Naive B cell (primary cell): ENCODE measurements around the gene SCGN. TPM values are rescaled to one million over a fixed set of nuclear protein-coding genes. Genes with fewer than 3 reads are reported as not detected.
A peak's percentile ranks its signal among the peaks of the same experiment; 100 is the strongest.

Source experiments
- ATAC-seq, 2 donors: fragments of 150-1000 bp; cut with Tn5 transposase; 2 replicates each; pipeline ENCODE4 v1.10.0; 2021; ENCODE audit warnings: low read depth in 2 of 2, mild to moderate bottlenecking in 2 of 2, moderate library complexity in 2 of 2
- DNase-seq: peaks from one replicate; pipeline ENCODE4 v3.0.0; 2022
- H3K27ac Mint-ChIP-seq, 6 donors: one replicate each; pipeline ENCODE4 v1.8.0; 2020 to 2022; ENCODE audit warnings: mild to moderate bottlenecking in 6 of 6, mixed read lengths in 6 of 6, moderate library complexity in 5 of 6, inconsistent platforms in 2 of 6
- H3K27me3 Mint-ChIP-seq, 3 donors: one replicate each; pipeline ENCODE4 v1.8.0; 2021 to 2022; ENCODE audit warnings: mixed read lengths in 3 of 3, mild to moderate bottlenecking in 1 of 3
- H3K36me3 Mint-ChIP-seq, 2 donors: one replicate each; pipeline ENCODE4 v1.8.0; 2020 to 2022; ENCODE audit warnings: mixed read lengths in 2 of 2, inconsistent platforms in 1 of 2, mild to moderate bottlenecking in 1 of 2
- H3K4me1 Mint-ChIP-seq, 3 donors: one replicate each; pipeline ENCODE4 v1.8.0; 2020 to 2022; ENCODE audit warnings: mixed read lengths in 3 of 3, inconsistent platforms in 1 of 3, mild to moderate bottlenecking in 1 of 3, moderate library complexity in 1 of 3
- H3K4me3 Mint-ChIP-seq, 8 donors: one replicate each; pipeline ENCODE4 v1.8.0; 2020 to 2022; ENCODE audit warnings: mild to moderate bottlenecking in 8 of 8, mixed read lengths in 8 of 8, moderate library complexity in 8 of 8, inconsistent platforms in 2 of 8
- H3K9me3 Mint-ChIP-seq, 7 donors: one replicate each; pipeline ENCODE4 v1.8.0; 2020 to 2022; ENCODE audit warnings: mixed read lengths in 7 of 7, mild to moderate bottlenecking in 5 of 7, inconsistent platforms in 2 of 7, moderate library complexity in 1 of 7
- polyA plus RNA-seq, 6 donors: library from polyadenylated mRNA; unstranded; fragments of 300-500 nt; fragmentation: Illumina TruSeq; gene quantifications; one replicate each; pipeline ENCODE4 v1.2.3, GENCODE V29; 2021; ENCODE audit warnings: low read depth in 6 of 6

Gene SCGN
- polyA plus RNA-seq, 6 donors from 2014 or later = not detected

GRCh38 chr6:25627001-25627400, 25.0 kb upstream of the SCGN start:
- Mint-ChIP-seq H3K36me3 (no peaks in the 10 kb centered on the region), H3K9me3 (peaks cover 0 to 1% (median 0%) of the 10 kb centered on the region in 7 donors), H3K27me3 (peaks cover 10 to 39% (median 32%) of the 10 kb centered on the region in 3 donors), H3K4me3 (no peak overlapping the region), H3K27ac (no peak overlapping the region), H3K4me1 (no peaks in the 10 kb centered on the region)
- ATAC-seq = no peak
- no peak for DNase-seq

GRCh38 chr6:25628471-25629197, 23.4 kb upstream of the SCGN start:
- no peak overlapping the region for H3K27ac Mint-ChIP-seq
- H3K4me1 Mint-ChIP-seq = no peaks in the 10 kb centered on the region
- no peak overlapping the region for H3K4me3 Mint-ChIP-seq
- H3K36me3 Mint-ChIP-seq = no peaks in the 10 kb centered on the region
- DNase-seq (no peak), ATAC-seq (no peak)
- H3K27me3 Mint-ChIP-seq = peaks cover 14 to 40% (median 39%) of the 10 kb centered on the region in 3 donors
- peaks cover 0 to 4% (median 0%) of the 10 kb centered on the region in 7 donors for H3K9me3 Mint-ChIP-seq

GRCh38 chr6:25629198-25629576, 22.8 kb upstream of the SCGN start:
- peak overlapping the region in 3 of 6 donors; percentile 42 to 66 (median 62) for H3K27ac Mint-ChIP-seq
- no peaks in the 10 kb centered on the region for H3K4me1 Mint-ChIP-seq
- H3K9me3 Mint-ChIP-seq = peaks cover 0 to 4% (median 0%) of the 10 kb centered on the region in 7 donors
- H3K27me3 Mint-ChIP-seq = peaks cover 14 to 43% (median 42%) of the 10 kb centered on the region in 3 donors
- peak overlapping the region in 1 of 8 donors; percentile 3 for H3K4me3 Mint-ChIP-seq
- ATAC-seq (no peak), DNase-seq (no peak)
- no peaks in the 10 kb centered on the region for H3K36me3 Mint-ChIP-seq

- no peak for ATAC-seq
- Mint-ChIP-seq H3K27ac (no peak overlapping the region), H3K9me3 (peaks cover 0 to 4% (median 0%) of the 10 kb centered on the region in 7 donors), H3K27me3 (peaks cover 19 to 54% (median 53%) of the 10 kb centered on the region in 3 donors), H3K36me3 (no peaks in the 10 kb centered on the region), H3K4me3 (no peak overlapping the region), H3K4me1 (no peaks in the 10 kb centered on the region)
- no peak for DNase-seq
Measured at GRCh38 chr6:25630508-25631278, 21.3 kb upstream of the SCGN start.

- H3K9me3 Mint-ChIP-seq = peaks cover 0 to 5% (median 3%) of the 10 kb centered on the region in 7 donors
- no peak overlapping the region for H3K4me3 Mint-ChIP-seq
- H3K27ac Mint-ChIP-seq = no peak overlapping the region
- peaks cover 22 to 51% (median 50%) of the 10 kb centered on the region in 3 donors for H3K27me3 Mint-ChIP-seq
- no peak for DNase-seq
- ATAC-seq = no peak
- no peaks in the 10 kb centered on the region for H3K4me1 Mint-ChIP-seq
- peaks cover 3 to 6% of the 10 kb centered on the region in 2 donors for H3K36me3 Mint-ChIP-seq
Measured at GRCh38 chr6:25635886-25636317, 16.1 kb upstream of the SCGN start.

- Mint-ChIP-seq H3K4me1 (no peaks in the 10 kb centered on the region), H3K9me3 (peaks cover 0 to 18% (median 9%) of the 10 kb centered on the region in 7 donors), H3K36me3 (peaks cover 3 to 16% of the 10 kb centered on the region in 2 donors), H3K27ac (no peak overlapping the region), H3K4me3 (no peak overlapping the region), H3K27me3 (peaks cover 33 to 54% (median 53%) of the 10 kb centered on the region in 3 donors)
- DNase-seq (no peak), ATAC-seq (no peak)
Measured at GRCh38 chr6:25637211-25637610, 14.8 kb upstream of the SCGN start.

GRCh38 chr6:25637960-25638434, 14.0 kb upstream of the SCGN start:
- Mint-ChIP-seq H3K4me3 (no peak overlapping the region), H3K4me1 (no peaks in the 10 kb centered on the region)

GRCh38 chr6:25639653-25640052, 12.4 kb upstream of the SCGN start:
- peaks cover 0 to 18% (median 7%) of the 10 kb centered on the region in 7 donors for H3K9me3 Mint-ChIP-seq
- H3K27me3 Mint-ChIP-seq = peaks cover 44 to 68% (median 60%) of the 10 kb centered on the region in 3 donors
- H3K36me3 Mint-ChIP-seq = peaks cover 3 to 16% of the 10 kb centered on the region in 2 donors
- no peak overlapping the region for H3K4me3 Mint-ChIP-seq
- no peaks in the 10 kb centered on the region for H3K4me1 Mint-ChIP-seq
- ATAC-seq = no peak
- H3K27ac Mint-ChIP-seq = no peak overlapping the region
- no peak for DNase-seq

More at GRCh38 chr6:25637960-25638434, 14.0 kb upstream of the SCGN start:
- Mint-ChIP-seq H3K27me3 (peaks cover 37 to 61% (median 56%) of the 10 kb centered on the region in 3 donors), H3K9me3 (peaks cover 0 to 18% (median 7%) of the 10 kb centered on the region in 7 donors), H3K36me3 (peaks cover 3 to 16% of the 10 kb centered on the region in 2 donors), H3K27ac (no peak overlapping the region)
- DNase-seq = no peak
- ATAC-seq = no peak

GRCh38 chr6:25640446-25640845, 11.6 kb upstream of the SCGN start:
- H3K4me3 Mint-ChIP-seq = no peak overlapping the region
- DNase-seq (no peak), ATAC-seq (no peak)
- H3K9me3 Mint-ChIP-seq = peaks cover 0 to 18% (median 7%) of the 10 kb centered on the region in 7 donors
- H3K36me3 Mint-ChIP-seq = peaks cover 3 to 16% of the 10 kb centered on the region in 2 donors
- peaks cover 46 to 69% (median 61%) of the 10 kb centered on the region in 3 donors for H3K27me3 Mint-ChIP-seq
- H3K4me1 Mint-ChIP-seq = no peaks in the 10 kb centered on the region
- no peak overlapping the region for H3K27ac Mint-ChIP-seq

GRCh38 chr6:25640891-25641290, 11.1 kb upstream of the SCGN start:
- Mint-ChIP-seq H3K4me1 (no peaks in the 10 kb centered on the region), H3K27me3 (peaks cover 49 to 72% (median 64%) of the 10 kb centered on the region in 3 donors), H3K36me3 (peaks cover 3 to 16% of the 10 kb centered on the region in 2 donors), H3K9me3 (peaks cover 0 to 18% (median 7%) of the 10 kb centered on the region in 7 donors), H3K4me3 (no peak overlapping the region), H3K27ac (no peak overlapping the region)
- DNase-seq (no peak), ATAC-seq (no peak)

- Mint-ChIP-seq H3K27ac (peak overlapping the region in 1 of 6 donors; percentile 2), H3K4me1 (no peaks in the 10 kb centered on the region), H3K4me3 (no peak overlapping the region), H3K36me3 (peaks cover 3 to 16% of the 10 kb centered on the region in 2 donors), H3K27me3 (peaks cover 53 to 77% (median 69%) of the 10 kb centered on the region in 3 donors), H3K9me3 (peaks cover 0 to 18% (median 7%) of the 10 kb centered on the region in 7 donors)
- DNase-seq (no peak), ATAC-seq (no peak)
Measured at GRCh38 chr6:25641377-25641776, 10.6 kb upstream of the SCGN start.

- Mint-ChIP-seq H3K27me3 (peaks cover 53 to 78% (median 64%) of the 10 kb centered on the region in 3 donors), H3K27ac (no peak overlapping the region), H3K4me1 (no peaks in the 10 kb centered on the region), H3K9me3 (peaks cover 0 to 18% (median 7%) of the 10 kb centered on the region in 7 donors), H3K36me3 (peaks cover 3 to 16% of the 10 kb centered on the region in 2 donors), H3K4me3 (no peak overlapping the region)
- no peak for DNase-seq
- no peak for ATAC-seq
Measured at GRCh38 chr6:25641940-25642666, 9.9 kb upstream of the SCGN start.
